GM12891 (cell line): ENCODE results near the gene ASB18.

Experiments
- DNase-seq: peaks from one replicate; pipeline ENCODE4 v3.0.0; 2011; ENCODE audit warnings: low spot score; ENCODE audit not compliant: insufficient read length
- FAIRE-seq: peaks from 2 replicates; lab custom pipeline; 2011; peaks lifted over from hg19 to GRCh38; lab: Jason Lieb, UNC
- PAX5 ChIP-seq: IDR thresholded peaks from 2 replicates; pipeline ENCODE4 v1.6.1; 2011; ENCODE audit warnings: low read length, moderate library complexity, mild to moderate bottlenecking; ENCODE audit not compliant: insufficient read depth, severe bottlenecking
- POLR2A ChIP-seq: IDR thresholded peaks from 2 replicates; pipeline ENCODE4 v1.6.1; 2011; ENCODE audit warnings: low read depth, low read length, control low read depth
- POLR2AphosphoS5 ChIP-seq: IDR thresholded peaks from 2 replicates; pipeline ENCODE4 v1.6.1; 2011; ENCODE audit warnings: low read depth, low read length, control low read depth
- POU2F2 ChIP-seq: IDR thresholded peaks from 2 replicates; pipeline ENCODE4 v1.6.1; 2011; ENCODE audit warnings: low read depth, mild to moderate bottlenecking, control low read depth, low read length, moderate library complexity
- SPI1 ChIP-seq: IDR thresholded peaks from 2 replicates; pipeline ENCODE4 v1.6.1; 2011; ENCODE audit warnings: low read depth, low read length, control low read depth
- TAF1 ChIP-seq: IDR thresholded peaks from 2 replicates; pipeline ENCODE4 v1.6.1; 2011; ENCODE audit warnings: low read depth, low read length, control low read depth

ASB18 gene

GRCh38 chr2:236177967-236178889 is 86.0 kb downstream of the ASB18 start:
- FAIRE-seq (no peak), DNase-seq (no peak)
- TF ChIP-seq PAX5 (no peak), POU2F2 (no peak), POLR2AphosphoS5 (no peak), SPI1 (no peak), TAF1 (no peak)

- no peak for DNase-seq
- FAIRE-seq: no peak
These were observed 86.6 kb downstream of the ASB18 start for GRCh38 chr2:236177604-236177966.

GRCh38 chr2:236176951-236177350 is 87.3 kb downstream of the ASB18 start:
- no peak for TF ChIP-seq POLR2AphosphoS5
- TF ChIP-seq SPI1: no peak
- no peak for TF ChIP-seq TAF1
- TF ChIP-seq PAX5: no peak
- TF ChIP-seq POLR2A: no peak
- TF ChIP-seq POU2F2: no peak
- DNase-seq (no peak), FAIRE-seq (no peak)

More at GRCh38 chr2:236177604-236177966, 86.6 kb downstream of the ASB18 start:
- TF ChIP-seq PAX5 (no peak), TAF1 (no peak), POU2F2 (no peak), SPI1 (no peak), POLR2AphosphoS5 (no peak), POLR2A (no peak)

DNA sequence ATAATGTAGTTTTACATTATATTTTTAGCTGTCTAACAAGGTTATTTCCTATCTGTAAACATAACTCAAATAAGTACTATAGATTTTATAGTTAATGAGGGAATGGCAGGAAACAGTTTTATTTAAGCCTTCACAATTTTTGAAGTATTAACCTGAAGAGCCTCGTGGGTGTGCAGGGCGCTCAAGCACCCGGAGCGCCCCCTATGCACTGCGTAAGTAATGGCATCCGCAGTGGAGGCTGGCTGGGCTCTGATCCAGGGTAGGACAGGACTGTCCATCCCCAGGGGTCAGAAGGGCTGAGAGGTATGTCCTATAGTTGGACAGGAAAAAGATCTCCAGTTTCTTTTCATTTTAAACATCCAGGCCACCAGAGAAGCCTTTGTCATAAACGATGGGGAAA is 87.8 kb downstream of the ASB18 start:
- no peak for FAIRE-seq
- DNase-seq: no peak
- TF ChIP-seq POU2F2 (no peak), PAX5 (no peak), POLR2AphosphoS5 (no peak), TAF1 (no peak)

DNA sequence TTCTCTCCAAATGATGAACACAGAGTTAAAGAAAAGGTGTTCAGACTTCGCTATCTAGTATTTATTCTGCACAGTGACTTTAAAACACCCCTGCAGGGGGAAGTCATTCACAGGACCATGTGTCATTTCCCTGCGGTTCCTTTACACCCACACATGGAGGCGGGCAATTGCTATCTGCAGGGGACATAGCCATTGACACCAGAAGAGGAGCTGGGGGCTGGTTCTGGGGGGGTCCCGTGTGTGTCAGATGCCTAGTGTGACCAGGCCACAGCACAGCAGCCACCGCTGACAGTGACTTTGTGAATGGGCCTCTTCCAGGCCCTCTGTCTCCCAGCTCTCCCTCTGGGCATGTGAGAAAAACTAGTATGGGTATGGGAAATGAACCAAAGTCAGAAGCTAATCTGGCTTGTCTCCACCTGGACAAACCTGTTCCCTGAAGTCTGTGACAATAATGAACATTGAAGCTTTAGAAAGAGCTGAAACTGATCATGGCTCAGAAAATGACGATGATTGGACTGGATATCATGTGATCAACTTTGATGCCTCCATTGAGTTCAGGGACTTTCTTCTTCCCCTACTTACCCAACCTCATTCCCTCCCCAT is 88.6 kb downstream of the ASB18 start:
- FAIRE-seq: no peak
- no peak for DNase-seq
- TF ChIP-seq POLR2A (no peak), SPI1 (no peak), PAX5 (no peak), TAF1 (no peak), POLR2AphosphoS5 (no peak)

GRCh38 chr2:236173729-236174607 is 90.2 kb downstream of the ASB18 start:
- FAIRE-seq (no peak), DNase-seq (no peak)
- TF ChIP-seq POU2F2: no peak
- no peak for TF ChIP-seq PAX5
- TF ChIP-seq POLR2A: no peak
- TF ChIP-seq SPI1: no peak

DNA sequence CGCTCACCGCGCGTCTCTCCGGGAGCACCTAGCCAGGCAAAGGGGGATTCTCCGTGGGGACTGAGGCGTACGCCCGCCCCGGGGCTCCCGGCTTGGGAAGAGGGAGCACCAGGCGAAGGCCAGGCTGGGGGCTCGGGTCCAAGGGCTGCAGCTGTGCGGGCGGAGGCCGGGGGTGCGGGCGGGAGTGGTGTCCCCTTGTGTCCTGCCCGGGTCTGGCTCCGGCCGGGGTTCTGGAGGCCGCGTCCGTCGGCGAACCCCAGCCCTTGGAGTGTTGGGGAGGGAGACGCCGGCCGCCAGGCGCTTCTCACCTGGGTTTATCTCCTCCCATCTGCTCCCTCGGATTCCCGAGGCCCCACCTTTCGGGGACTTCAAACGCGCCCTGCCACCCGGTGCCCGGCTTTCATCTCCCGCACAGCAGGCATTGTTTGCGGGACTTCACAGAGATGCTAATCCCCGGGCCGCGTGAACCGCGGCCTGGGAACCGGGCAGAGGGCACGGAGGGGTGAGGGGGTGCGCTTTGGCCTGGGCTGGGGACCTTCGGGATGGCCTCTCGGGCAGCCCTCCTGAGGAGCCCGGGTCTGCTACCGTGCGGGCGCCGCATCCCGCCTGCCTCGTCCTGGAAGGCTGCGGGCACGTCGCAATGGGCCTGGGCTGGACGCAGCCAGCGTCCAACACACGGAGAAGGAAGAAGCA is 91.0 kb downstream of the ASB18 start:
- DNase-seq (no peak), FAIRE-seq (no peak)
- TF ChIP-seq POLR2AphosphoS5: no peak
- TF ChIP-seq SPI1: no peak
- TF ChIP-seq POLR2A: no peak
- no peak for TF ChIP-seq PAX5
- TF ChIP-seq POU2F2: no peak
- TF ChIP-seq TAF1: no peak

GRCh38 chr2:236172255-236173035 is 91.8 kb downstream of the ASB18 start:
- no peak for FAIRE-seq
- no peak for TF ChIP-seq SPI1
- no peak for TF ChIP-seq POU2F2
- TF ChIP-seq POLR2AphosphoS5: no peak
- TF ChIP-seq POLR2A: no peak
- TF ChIP-seq TAF1: no peak
- no peak for TF ChIP-seq PAX5
- DNase-seq: no peak
